IPS DF 6.9 (cell line): ENCODE measurements around the gene ASB2.

Experiments used
- DNase-seq: peaks from one replicate; pipeline ENCODE4 v3.0.0-alpha.2; 2013; ENCODE audit warnings: low read depth, low spot score
- H3K27ac ChIP-seq: one replicate; pipeline ENCODE4 v1.5.1; 2013; ENCODE audit warnings: low read length, control low read depth
- H3K27me3 ChIP-seq: 2 replicates; pipeline ENCODE4 v1.6.1; 2013; ENCODE audit warnings: mild to moderate bottlenecking, low read length; ENCODE audit not compliant: control insufficient read depth, insufficient read depth
- H3K36me3 ChIP-seq: 2 replicates; pipeline ENCODE4 v1.6.1; 2013; ENCODE audit warnings: low read length; ENCODE audit not compliant: control insufficient read depth, insufficient read depth
- H3K4me1 ChIP-seq: 2 replicates; pipeline ENCODE4 v1.6.1; 2013; ENCODE audit warnings: low read length; ENCODE audit not compliant: control insufficient read depth, insufficient read depth
- H3K4me3 ChIP-seq: 2 replicates; pipeline ENCODE4 v1.5.1; 2013; ENCODE audit warnings: mild to moderate bottlenecking, low read length
- H3K9me3 ChIP-seq: 2 replicates; pipeline ENCODE4 v1.6.1; 2013; ENCODE audit warnings: low read length, inconsistent platforms; ENCODE audit not compliant: control insufficient read depth, insufficient read depth
- WGBS: extraction: QIAGEN DNeasy Blood & Tissue Kit; methylation state at CpG from one replicate; pipeline ENCODE4 v1.1.7; 2013; ENCODE audit warnings: mixed read lengths, missing lambda C conversion rate; ENCODE audit not compliant: insufficient read length, insufficient coverage; 5-methylcytosine and 5-hydroxymethylcytosine counted together

Gene ASB2

DNA sequence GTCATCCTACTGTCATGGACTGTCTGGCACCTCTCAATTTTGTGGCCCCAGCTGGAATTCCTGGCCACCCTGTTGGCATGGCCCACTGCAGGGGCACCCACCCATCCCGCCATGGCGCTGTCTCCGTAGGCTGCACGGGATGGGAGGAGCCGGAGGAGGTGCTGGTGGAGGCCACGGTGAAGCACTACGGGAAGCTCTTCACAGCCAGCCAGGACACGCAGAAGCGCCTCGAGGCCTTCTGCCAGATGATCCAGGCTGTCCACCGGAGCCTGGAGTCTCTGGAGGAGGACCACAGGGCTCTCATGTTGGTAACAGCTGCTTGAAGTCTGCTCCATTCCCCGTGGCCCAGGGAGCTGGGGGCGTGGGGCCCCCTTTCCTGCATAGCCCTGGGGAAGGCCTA, 24.6 kb upstream of the ASB2 start:
- Histone ChIP-seq H3K36me3 (no peaks in the 10 kb centered on the region), H3K27ac (no peak overlapping the region), H3K4me1 (no peaks in the 10 kb centered on the region), H3K9me3 (no peaks in the 10 kb centered on the region), H3K4me3 (no peak overlapping the region), H3K27me3 (no peaks in the 10 kb centered on the region)
- WGBS = no CpG with 5 or more reads among the region's 13 CpGs
- no peak for DNase-seq

- H3K27ac ChIP-seq = no peak overlapping the region
- no peaks in the 10 kb centered on the region for H3K9me3 ChIP-seq
- no peaks in the 10 kb centered on the region for H3K4me1 ChIP-seq
- no peak for DNase-seq
- H3K4me3 ChIP-seq = no peak overlapping the region
- WGBS = no CpG with 5 or more reads among the region's 6 CpGs
- H3K36me3 ChIP-seq = no peaks in the 10 kb centered on the region
- no peaks in the 10 kb centered on the region for H3K27me3 ChIP-seq
Measured at GRCh38 chr14:94000267-94000666, 23.9 kb upstream of the ASB2 start.

GRCh38 chr14:93999573-93999972, 23.2 kb upstream of the ASB2 start:
- no peaks in the 10 kb centered on the region for H3K9me3 ChIP-seq
- no peaks in the 10 kb centered on the region for H3K4me1 ChIP-seq
- WGBS = no CpG with 5 or more reads among the region's 8 CpGs
- no peaks in the 10 kb centered on the region for H3K36me3 ChIP-seq
- H3K27ac ChIP-seq = no peak overlapping the region
- no peak overlapping the region for H3K4me3 ChIP-seq
- no peak for DNase-seq
- no peaks in the 10 kb centered on the region for H3K27me3 ChIP-seq

DNA sequence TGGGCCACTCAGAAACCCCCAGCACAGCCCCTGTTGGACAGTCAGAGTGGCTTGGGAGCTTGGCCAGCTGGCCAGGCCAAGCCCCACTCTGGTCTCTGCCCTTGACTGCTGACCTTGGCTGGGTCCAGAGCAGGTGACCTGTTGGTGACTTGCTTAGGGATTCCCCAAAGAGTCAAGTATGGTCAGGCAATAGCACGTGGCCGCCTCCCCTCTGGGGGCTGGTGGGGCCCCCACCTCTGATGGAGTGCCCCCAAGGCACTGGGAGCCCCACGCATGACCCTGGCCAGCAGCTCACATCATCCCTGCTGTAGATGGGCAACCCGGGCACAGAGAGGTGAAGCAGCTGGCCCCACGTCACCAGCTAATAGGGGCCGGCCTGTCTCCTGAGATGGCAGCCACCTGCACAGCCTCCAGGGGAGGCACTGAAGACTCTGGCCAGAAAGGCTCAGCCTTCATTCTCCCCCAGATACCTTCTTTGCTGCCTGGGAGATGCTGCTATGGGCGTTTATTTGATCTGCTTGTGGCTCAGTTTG, 22.6 kb upstream of the ASB2 start:
- no peaks in the 10 kb centered on the region for H3K9me3 ChIP-seq
- no peaks in the 10 kb centered on the region for H3K27me3 ChIP-seq
- H3K36me3 ChIP-seq = no peaks in the 10 kb centered on the region
- no peak for DNase-seq
- H3K4me1 ChIP-seq = no peaks in the 10 kb centered on the region
- H3K27ac ChIP-seq = no peak overlapping the region
- H3K4me3 ChIP-seq = no peak overlapping the region
- no CpG with 5 or more reads among the region's 7 CpGs for WGBS

GRCh38 chr14:93997916-93998870, 21.8 kb upstream of the ASB2 start:
- no peak overlapping the region for H3K27ac ChIP-seq
- no peaks in the 10 kb centered on the region for H3K27me3 ChIP-seq
- no peaks in the 10 kb centered on the region for H3K4me1 ChIP-seq
- H3K36me3 ChIP-seq = no peaks in the 10 kb centered on the region
- WGBS = no CpG with 5 or more reads among the region's 17 CpGs
- DNase-seq = no peak
- no peaks in the 10 kb centered on the region for H3K9me3 ChIP-seq
- H3K4me3 ChIP-seq = no peak overlapping the region

- Histone ChIP-seq H3K27me3 (no peaks in the 10 kb centered on the region), H3K36me3 (no peaks in the 10 kb centered on the region), H3K27ac (no peak within 1 kb of the TSS), H3K9me3 (no peaks in the 10 kb centered on the region), H3K4me1 (no peaks in the 10 kb centered on the region; the same call in 1 of the 2 replicates), H3K4me3 (no peak within 1 kb of the TSS)
- DNase-seq = no peak
- no CpG with 5 or more reads among the region's 1 CpG for WGBS
Measured at GRCh38 chr14:93997082-93997481, 20.7 kb upstream of the ASB2 start, which contains the start of gene CCDC197. Gene CCDC197 (plus strand): TSS chr14:93997301. CDS start chr14:93998132, 831 bp downstream.

- no peaks in the 10 kb centered on the region for H3K36me3 ChIP-seq
- H3K9me3 ChIP-seq = no peaks in the 10 kb centered on the region
- H3K27ac ChIP-seq = no peak overlapping the region
- no peaks in the 10 kb centered on the region for H3K27me3 ChIP-seq
- DNase-seq = no peak
- WGBS = no CpG with 5 or more reads among the region's 8 CpGs
- H3K4me1 ChIP-seq = no peaks in the 10 kb centered on the region; the same call in 1 of the 2 replicates
- no peak overlapping the region for H3K4me3 ChIP-seq
Measured at GRCh38 chr14:93996130-93996695, 19.8 kb upstream of the ASB2 start.

- H3K36me3 ChIP-seq = no peaks in the 10 kb centered on the region
- H3K27me3 ChIP-seq = no peaks in the 10 kb centered on the region
- H3K9me3 ChIP-seq = no peaks in the 10 kb centered on the region
- no peak overlapping the region for H3K4me3 ChIP-seq
- WGBS = no CpG with 5 or more reads among the region's 13 CpGs
- no peak for DNase-seq
- H3K27ac ChIP-seq = no peak overlapping the region
- H3K4me1 ChIP-seq = no peaks in the 10 kb centered on the region; the same call in 1 of the 2 replicates
Measured at GRCh38 chr14:93994919-93995682, 18.7 kb upstream of the ASB2 start.

DNA sequence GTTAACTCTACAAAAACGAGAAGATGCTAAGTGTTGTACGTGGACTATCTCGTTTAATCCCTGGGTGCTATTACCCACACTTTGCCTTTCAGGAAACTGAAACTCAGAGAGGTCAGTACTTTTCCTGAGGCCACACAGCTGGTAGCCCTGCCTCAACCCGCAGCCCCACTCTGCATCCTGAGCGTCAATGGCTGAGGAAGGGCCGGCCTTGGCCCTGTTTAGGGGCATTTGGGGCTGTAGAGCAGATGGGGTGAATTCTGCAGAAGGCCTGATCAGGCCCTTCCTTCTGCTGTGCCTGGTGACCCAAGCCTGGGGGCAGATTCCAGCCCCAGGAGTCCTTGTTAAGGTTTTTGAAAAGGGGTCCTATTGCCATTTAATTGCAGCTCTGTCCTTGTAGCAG, 17.0 kb upstream of the ASB2 start:
- H3K36me3 ChIP-seq = no peaks in the 10 kb centered on the region
- DNase-seq = no peak
- H3K27ac ChIP-seq = no peak overlapping the region
- no CpG with 5 or more reads among the region's 6 CpGs for WGBS
- H3K9me3 ChIP-seq = no peaks in the 10 kb centered on the region
- H3K27me3 ChIP-seq = no peaks in the 10 kb centered on the region
- no peak overlapping the region for H3K4me3 ChIP-seq
- no peaks in the 10 kb centered on the region; the same call in 1 of the 2 replicates for H3K4me1 ChIP-seq

DNA sequence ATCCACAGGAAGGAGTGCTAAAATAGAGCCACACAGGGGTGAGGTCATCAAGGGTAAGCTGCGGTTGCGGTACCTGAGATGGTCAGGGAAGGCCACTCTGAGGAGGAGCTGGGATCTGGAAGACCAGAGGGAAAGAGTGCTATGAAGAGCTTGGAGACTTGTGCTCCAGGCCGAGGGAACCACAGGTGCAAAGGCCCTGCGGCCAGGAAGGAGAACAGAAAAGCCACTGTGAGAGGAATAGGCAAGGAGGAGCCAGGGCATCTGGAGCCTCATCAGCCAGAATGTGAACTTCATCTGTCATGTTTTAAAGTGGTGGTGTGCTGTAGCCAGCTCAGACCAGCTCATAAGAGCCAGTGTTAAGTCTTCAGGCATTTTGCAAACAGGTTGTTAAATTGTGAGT, 15.3 kb upstream of the ASB2 start:
- no peak for DNase-seq
- no CpG with 5 or more reads among the region's 4 CpGs for WGBS
- Histone ChIP-seq H3K27ac (no peak overlapping the region), H3K27me3 (no peaks in the 10 kb centered on the region), H3K4me3 (no peak overlapping the region), H3K9me3 (no peaks in the 10 kb centered on the region), H3K4me1 (peaks cover 2% of the 10 kb centered on the region; the same call in 1 of the 2 replicates), H3K36me3 (no peaks in the 10 kb centered on the region)
